HCT116 (cell line): ENCODE data around the gene ZNF3. TPM values are rescaled to one million over a fixed set of nuclear protein-coding genes. Genes with fewer than 3 reads are reported as not detected.

Experiments
- ATAC-seq: fragments of 200-7000 bp; cut with Tn5 transposase; 2 replicates; pipeline ENCODE4 v1.9.1; 2020; ENCODE audit warnings: mild to moderate bottlenecking, moderate library complexity
- BruUV-seq: library from RNA; stranded (reverse); fragments of 400-500 nt; replicated peaks from 2 replicates; lab custom pipeline; 2021; lab: Mats Ljungman, UMichigan
- CTCF ChIA-PET: fragments of 300-600 bp; sonication (Branson Sonifier 250); formaldehyde crosslinking; loops from one replicate; lab custom pipeline; 2021; ENCODE audit warnings: antibody characterized with exemption; lab: Charles Lee
- POLR2A ChIA-PET: fragments of 300-600, 350-600 bp; sonication (Branson Sonifier 250); formaldehyde crosslinking; loops from one replicate; lab custom pipeline; 2021; ENCODE audit warnings: antibody characterized with exemption; lab: Charles Lee
- RAD21 ChIA-PET, 2 experiments: fragments of 300-600 bp; sonication (Branson Sonifier 250); formaldehyde crosslinking; loops; one replicate each; lab custom pipeline; 2023; ENCODE audit warnings: low total read pairs in 2 of 2; ENCODE audit not compliant: uncharacterized antibody in 2 of 2, unreplicated experiment in 2 of 2, low non-redundant PET in 1 of 2; lab: Charles Lee
- DNase-seq: peaks from one replicate; pipeline ENCODE4 v3.0.0-alpha.2; 2010; ENCODE audit warnings: low read depth, low spot score
- H2AFZ ChIP-seq: fragments of 200-600 bp; shearing (Covaris generic), sonication (generic); 2 replicates; pipeline ENCODE4 v1.6.1; 2017; ENCODE audit warnings: low read depth, mixed run types, mixed read lengths, antibody characterized with exemption, low read length; ENCODE audit not compliant: poor library complexity, severe bottlenecking
- H3K27ac ChIP-seq: 2 replicates; pipeline ENCODE4 v1.5.1; 2012; ENCODE audit warnings: low read depth, low read length
- H3K27me3 ChIP-seq: fragments of 200-600 bp; sonication (generic); 2 replicates; pipeline ENCODE4 v1.6.1; 2016; ENCODE audit warnings: mixed run types, low read length, mixed read lengths; ENCODE audit not compliant: insufficient read depth
- H3K36me3 ChIP-seq, 2 experiments: fragments of 200-500 bp in 1 of 2; fragments of 200-600 bp in 1 of 2; sonication (Bioruptor generic) in 1 of 2; sonication (generic) in 1 of 2; 2 replicates each; pipeline versions ENCODE4 v1.5.1 to v1.6.1; 2014 to 2016; ENCODE audit warnings: low read length in 2 of 2, inconsistent platforms in 1 of 2, mixed read lengths in 1 of 2, mixed run types in 1 of 2; ENCODE audit not compliant: insufficient read depth in 2 of 2, control insufficient read depth in 1 of 2
- H3K4me1 ChIP-seq, 2 experiments: fragments of 200-600 bp in 1 of 2; sonication (generic) in 1 of 2; 2 replicates each; pipeline versions ENCODE4 v1.5.1 to v1.6.1; 2012 to 2017; ENCODE audit warnings: low read length in 2 of 2, inconsistent platforms in 1 of 2, mild to moderate bottlenecking in 1 of 2, mixed read lengths in 1 of 2, mixed run types in 1 of 2, moderate library complexity in 1 of 2; ENCODE audit not compliant: insufficient read depth in 2 of 2, control insufficient read depth in 1 of 2
- H3K4me2 ChIP-seq: fragments of 200-600 bp; sonication (generic); 2 replicates; pipeline ENCODE4 v1.6.1; 2017; ENCODE audit warnings: mixed run types, low read length, mixed read lengths
- H3K4me3 ChIP-seq, 2 experiments: fragments of 200-600 bp in 1 of 2; sonication (generic) in 1 of 2; replicated peaks in 1 of 2; 2 replicates each; pipeline ENCODE4 v1.5.1; 2011 to 2016; ENCODE audit warnings: low read length in 2 of 2, control low read depth in 1 of 2, low read depth in 1 of 2, mild to moderate bottlenecking in 1 of 2, mixed read lengths in 1 of 2, mixed run types in 1 of 2
- H3K79me2 ChIP-seq: fragments of 200-600 bp; sonication (generic); 2 replicates; pipeline ENCODE4 v1.6.1; 2017; ENCODE audit warnings: mild to moderate bottlenecking, mixed run types, low read length, moderate library complexity, mixed read lengths; ENCODE audit not compliant: insufficient read depth
- H3K9ac ChIP-seq: fragments of 200-600 bp; sonication (generic); 2 replicates; pipeline ENCODE4 v1.6.1; 2016; ENCODE audit warnings: low read length, mixed read lengths
- H3K9me2 ChIP-seq: fragments of 200-600 bp; sonication (generic), shearing (Covaris generic); 2 replicates; pipeline ENCODE4 v1.6.1; 2017; ENCODE audit warnings: mixed run types, mild to moderate bottlenecking, moderate library complexity; ENCODE audit not compliant: insufficient read depth
- H3K9me3 ChIP-seq, 2 experiments: fragments of 200-500 bp in 1 of 2; fragments of 200-600 bp in 1 of 2; sonication (Bioruptor generic) in 1 of 2; sonication (generic) in 1 of 2; 2 replicates each; pipeline ENCODE4 v1.6.1; 2014 to 2017; ENCODE audit warnings: low read length in 2 of 2, mixed read lengths in 2 of 2, inconsistent platforms in 1 of 2, low read depth in 1 of 2, mild to moderate bottlenecking in 1 of 2, mixed run types in 1 of 2, moderate library complexity in 1 of 2; ENCODE audit not compliant: control insufficient read depth in 1 of 2, insufficient read depth in 1 of 2
- H4K20me1 ChIP-seq: fragments of 200-600 bp; sonication (generic), shearing (Covaris generic); 2 replicates; pipeline ENCODE4 v1.6.1; 2017; ENCODE audit warnings: mixed run types, mild to moderate bottlenecking, moderate library complexity; ENCODE audit not compliant: insufficient read depth
- ATF3 ChIP-seq: IDR thresholded peaks from 2 replicates; pipeline ENCODE4 v1.6.1; 2012
- CBX3 ChIP-seq: IDR thresholded peaks from 2 replicates; pipeline ENCODE4 v1.6.1; 2012; ENCODE audit warnings: low read depth
- CEBPB ChIP-seq: IDR thresholded peaks from 2 replicates; pipeline ENCODE4 v1.6.1; 2012; ENCODE audit warnings: low read depth
- EGR1 ChIP-seq: IDR thresholded peaks from 2 replicates; pipeline ENCODE4 v1.6.1; 2012; ENCODE audit warnings: low read depth
- ELF1 ChIP-seq: IDR thresholded peaks from 2 replicates; pipeline ENCODE4 v1.6.1; 2012; ENCODE audit warnings: low read depth, borderline replicate concordance
- EZH2 ChIP-seq: fragments of 200-600 bp; sonication (generic); IDR thresholded peaks from 2 replicates; pipeline ENCODE4 v1.6.1; 2017; ENCODE audit warnings: antibody characterized with exemption, mixed run types
- FOSL1 ChIP-seq: IDR thresholded peaks from 2 replicates; pipeline ENCODE4 v1.6.1; 2012; ENCODE audit warnings: low read depth
- JUND ChIP-seq: IDR thresholded peaks from 2 replicates; pipeline ENCODE4 v1.6.1; 2012
- MAX ChIP-seq: IDR thresholded peaks from 2 replicates; pipeline ENCODE4 v1.6.1; 2012
- POLR2A ChIP-seq: IDR thresholded peaks from 2 replicates; pipeline ENCODE4 v1.7.0; 2011; ENCODE audit warnings: borderline replicate concordance; ENCODE audit not compliant: insufficient read depth, insufficient read length; ENCODE audit errors: extremely low read depth
- POLR2AphosphoS5 ChIP-seq: IDR thresholded peaks from 2 replicates; pipeline ENCODE4 v1.6.1; 2011; ENCODE audit warnings: mild to moderate bottlenecking, low read depth, low read length, moderate library complexity
- RAD21 ChIP-seq: IDR thresholded peaks from 2 replicates; pipeline ENCODE4 v1.6.1; 2012; ENCODE audit warnings: low read depth, mild to moderate bottlenecking
- REST ChIP-seq: IDR thresholded peaks from 2 replicates; pipeline ENCODE4 v1.6.1; 2012; ENCODE audit warnings: low read depth
- SRF ChIP-seq: IDR thresholded peaks from 2 replicates; pipeline ENCODE4 v1.6.1; 2012; ENCODE audit warnings: low read depth
- YY1 ChIP-seq: IDR thresholded peaks from 2 replicates; pipeline ENCODE4 v1.6.1; 2011; ENCODE audit warnings: low read length, low read depth, moderate library complexity, mild to moderate bottlenecking; ENCODE audit not compliant: insufficient replicate concordance; ENCODE audit errors: extremely low read depth
- ZBTB33 ChIP-seq: IDR thresholded peaks from 2 replicates; pipeline ENCODE4 v1.6.1; 2011; ENCODE audit warnings: mild to moderate bottlenecking, low read length, moderate library complexity; ENCODE audit not compliant: insufficient replicate concordance; ENCODE audit errors: extremely low read depth
- ZFX ChIP-seq: fragments of 450-650 bp; IDR thresholded peaks from 2 replicates; pipeline ENCODE4 v1.6.1; 2017
- ZNF274 ChIP-seq: fragments of 200-500 bp; sonication (Bioruptor generic); IDR thresholded peaks from 2 replicates; pipeline ENCODE4 v1.6.1; 2014; ENCODE audit warnings: mild to moderate bottlenecking, low read depth, low read length, inconsistent platforms
- intact Hi-C: fragments of 100-400 bp; cut with micrococcal nuclease; formaldehyde crosslinking; loops from 2 replicates; pipeline ENCODE4 v1.10.0; 2022
- total RNA-seq: library from RNA; stranded (reverse); gene quantifications from one replicate; pipeline ENCODE4 v1.2.1, GENCODE V29; 2021; ENCODE audit not compliant: unreplicated experiment

ZNF3 gene
- total RNA-seq, 1 experiment from 2014 or later: 28.2 TPM

- Histone ChIP-seq H4K20me1 (no peaks in the 10 kb centered on the region; the same call in 1 of the 2 replicates), H2AFZ (no peak overlapping the region), H3K9me2 (no peaks in the 10 kb centered on the region), H3K27me3 (no peaks in the 10 kb centered on the region), H3K36me3 (peaks cover 21 to 39% of the 10 kb centered on the region in 2 experiments), H3K4me3 (no peak overlapping the region), H3K4me2 (no peak overlapping the region), H3K9me3 (no peaks in the 10 kb centered on the region), H3K9ac (no peak overlapping the region), H3K27ac (no peak overlapping the region), H3K79me2 (peaks cover 53% of the 10 kb centered on the region), H3K4me1 (no peaks in the 10 kb centered on the region)
- ChIA-PET POLR2A (no interaction called here), RAD21 (no interaction called here), CTCF (no interaction called here)
- no peak for ATAC-seq
- no TSS peak for BruUV-seq
- DNase-seq: no peak
- intact Hi-C loops: no loop called here
- TF ChIP-seq POLR2AphosphoS5 (no peak), ZBTB33 (no peak), ATF3 (no peak), ZFX (no peak), RAD21 (no peak), JUND (no peak), POLR2A (no peak), SRF (no peak), YY1 (no peak), EGR1 (no peak), CBX3 (no peak), EZH2 (no peak), ZNF274 (no peak), CEBPB (no peak), REST (no peak), MAX (no peak), FOSL1 (no peak), ELF1 (no peak)
Observed at GRCh38 chr7:100022621-100023020, 58.9 kb downstream of the ZNF3 start.
